ENCODE measurements around the gene THSD4. TPM values are rescaled to one million over a fixed set of nuclear protein-coding genes. Genes with fewer than 3 reads are reported as not detected.
"Not testable (repeated sequence)": the region's sequence is repeated elsewhere in the genome, so short reads cannot be mapped to it uniquely, and the experiment has no call there.

THSD4 gene
- total RNA-seq, 2 experiments from 2014 or later, result 0.08 TPM; not detected in 1

GRCh38 chr15:71203586-71204474, 88.6 kb downstream of the THSD4 start:
- Mint-ChIP-seq H3K9me3 (no peaks in the 10 kb centered on the region), H3K27ac (no peak overlapping the region), H3K4me3 (no peak overlapping the region), H3K27me3 (no peaks in the 10 kb centered on the region), H3K36me3 (ENCODE audit: low read depth) (no peaks in the 10 kb centered on the region), H3K4me1 (no peaks in the 10 kb centered on the region)
- DNase-seq, result no peak
- ChIA-PET POLR2A (no interaction called here), CTCF (no interaction called here)

DNA sequence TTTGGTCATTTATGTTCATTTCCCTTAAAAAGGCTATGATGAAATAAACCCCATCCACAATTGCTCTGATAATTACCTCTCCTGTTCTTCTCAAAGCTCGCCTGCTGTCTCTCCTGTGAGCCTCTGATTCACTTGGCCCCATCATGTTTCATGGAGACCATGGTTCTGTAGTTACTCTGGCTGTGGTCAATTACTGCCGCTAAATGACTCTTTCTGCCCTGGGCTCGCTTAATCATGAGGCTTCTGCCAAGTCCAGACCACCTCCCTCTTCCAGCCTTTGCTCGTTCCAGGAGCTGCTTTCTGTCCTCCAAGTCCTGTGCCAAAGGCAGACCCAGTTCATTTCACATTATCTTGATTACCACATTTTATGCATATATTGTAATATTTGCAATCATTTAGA, 91.9 kb downstream of the THSD4 start:
- Mint-ChIP-seq H3K4me1 (no peaks in the 10 kb centered on the region), H3K9me3 (no peaks in the 10 kb centered on the region), H3K27ac (no peak overlapping the region), H3K27me3 (no peaks in the 10 kb centered on the region), H3K4me3 (no peak overlapping the region), H3K36me3 (ENCODE audit: low read depth) (no peaks in the 10 kb centered on the region)
- no peak for DNase-seq
- ChIA-PET CTCF (no interaction called here), POLR2A (no interaction called here)

- Mint-ChIP-seq H3K4me3 (no peak overlapping the region), H3K9me3 (no peaks in the 10 kb centered on the region), H3K27ac (no peak overlapping the region), H3K36me3 (ENCODE audit: low read depth) (no peaks in the 10 kb centered on the region), H3K27me3 (peaks cover 3% of the 10 kb centered on the region), H3K4me1 (no peaks in the 10 kb centered on the region)
- ChIA-PET CTCF (no interaction called here), POLR2A (no interaction called here)
- no peak for DNase-seq
These were observed 96.9 kb downstream of the THSD4 start for GRCh38 chr15:71212146-71212545.

DNA sequence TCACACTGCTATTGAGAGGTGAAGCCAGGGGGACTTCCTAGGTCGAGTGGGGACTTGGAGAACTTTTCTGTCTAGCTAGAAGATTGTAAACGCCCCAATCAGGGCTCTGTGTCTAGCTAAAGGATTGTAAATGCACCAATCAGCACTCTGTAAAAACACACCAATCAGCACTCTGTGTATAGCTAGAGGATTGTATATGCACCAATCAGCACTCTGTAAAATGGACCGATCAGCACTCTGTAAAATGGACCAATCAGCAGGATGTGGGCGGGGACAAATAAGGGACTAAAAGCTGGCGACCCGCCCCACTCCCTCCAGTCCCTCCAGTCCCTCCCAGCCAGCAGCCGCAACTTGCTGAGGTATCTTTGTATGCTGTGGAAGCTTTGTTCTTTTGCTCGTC, 98.7 kb downstream of the THSD4 start:
- H3K4me1 Mint-ChIP-seq; H3K9me3 Mint-ChIP-seq; H3K27ac Mint-ChIP-seq; H3K27me3 Mint-ChIP-seq; DNase-seq; CTCF ChIA-PET; H3K36me3 Mint-ChIP-seq (ENCODE audit: low read depth); H3K4me3 Mint-ChIP-seq; POLR2A ChIA-PET: not testable (repeated sequence)

DNA sequence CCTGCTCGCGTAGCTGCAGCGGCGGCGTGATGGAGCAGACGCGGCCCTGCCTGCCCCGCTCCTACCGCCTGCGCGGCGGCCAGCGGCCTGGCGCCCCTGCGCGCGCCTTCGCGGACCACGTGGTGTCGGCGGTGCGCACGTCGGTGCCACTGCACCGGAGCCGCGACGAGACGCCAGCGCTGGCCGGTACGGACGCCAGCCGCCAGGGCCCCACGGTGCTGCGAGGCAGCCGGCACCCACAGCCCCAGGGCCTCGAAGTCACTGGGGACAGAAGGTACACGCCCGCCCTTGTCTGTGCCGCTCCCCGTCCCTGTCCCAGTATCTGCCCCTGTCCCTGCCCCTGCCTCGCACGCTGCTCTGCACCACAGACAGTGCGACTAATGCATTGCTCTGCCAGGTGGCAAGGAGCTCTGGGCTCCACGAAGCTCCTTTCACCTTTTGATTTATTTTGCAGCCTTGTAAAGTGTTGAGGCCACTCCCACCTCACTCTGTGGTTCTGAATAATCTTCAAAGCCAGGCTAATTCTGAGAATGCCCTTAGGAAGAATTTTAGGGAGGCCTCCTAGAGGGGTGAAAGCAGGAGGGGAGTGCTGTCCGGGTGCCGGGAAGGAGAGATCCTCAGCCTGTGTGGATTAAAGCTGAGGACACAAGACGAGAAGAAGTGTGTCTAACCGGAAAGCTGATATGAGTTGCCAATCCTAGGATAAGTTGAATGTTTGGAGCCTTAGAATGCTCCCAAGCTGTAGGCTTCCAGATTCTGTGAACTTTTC, 100.0 kb downstream of the THSD4 start:
- Mint-ChIP-seq H3K9me3 (no peaks in the 10 kb centered on the region), H3K36me3 (ENCODE audit: low read depth) (no peaks in the 10 kb centered on the region), H3K27ac (no peak overlapping the region), H3K27me3 (peaks cover 3% of the 10 kb centered on the region), H3K4me3 (no peak overlapping the region), H3K4me1 (no peaks in the 10 kb centered on the region)
- DNase-seq, result no peak
- POLR2A ChIA-PET, result no interaction called here
- CTCF ChIA-PET, result no interaction called here

DNA sequence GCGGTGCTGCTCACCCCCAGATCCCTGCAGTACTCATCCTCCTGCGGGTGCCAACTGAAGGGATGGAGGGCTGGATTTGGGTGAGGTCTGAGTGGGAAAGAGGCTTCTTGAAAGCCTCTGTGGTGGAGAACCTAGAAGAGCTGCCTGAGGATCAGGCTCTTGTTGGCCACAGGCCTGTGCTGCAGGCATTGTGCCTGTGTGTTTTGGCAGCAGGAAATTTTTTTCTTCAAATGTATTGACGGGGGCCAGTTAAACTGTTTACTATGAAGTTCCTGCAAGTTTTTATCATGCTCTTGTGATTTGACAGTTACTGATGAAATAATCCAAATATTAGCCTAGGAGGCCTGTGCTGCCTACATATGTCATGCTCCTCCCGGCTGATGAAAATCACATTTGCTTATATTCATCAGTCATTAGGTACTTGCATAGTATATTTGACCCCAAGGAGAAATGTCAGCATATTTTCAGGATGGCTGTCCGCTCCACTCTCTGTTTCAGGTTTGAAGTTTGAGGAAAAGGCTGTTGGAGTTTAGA, 103.1 kb downstream of the THSD4 start:
- POLR2A ChIA-PET, result no interaction called here
- H3K27ac Mint-ChIP-seq, result no peak overlapping the region

DNA sequence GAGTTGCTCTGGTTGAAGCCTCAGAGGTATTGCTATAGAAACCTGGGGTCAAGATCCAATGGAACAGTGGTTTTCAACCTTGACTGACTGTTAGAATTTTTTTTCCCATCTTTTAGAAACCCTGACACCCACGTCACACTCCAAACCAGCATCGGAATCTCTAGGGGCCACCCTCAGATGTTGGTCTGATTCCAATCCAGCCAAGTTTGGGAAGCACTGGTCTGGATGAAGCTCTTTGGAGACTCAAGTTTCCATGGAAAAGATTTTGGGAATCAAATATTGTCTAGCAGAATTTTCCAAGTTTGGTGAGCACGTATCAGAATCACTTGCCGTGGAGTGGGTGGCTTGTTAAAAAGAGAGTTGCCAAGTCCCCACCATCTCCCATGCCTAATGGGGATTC, 103.8 kb downstream of the THSD4 start:
- Mint-ChIP-seq H3K4me3 (no peak overlapping the region), H3K27me3 (peaks cover 3% of the 10 kb centered on the region), H3K36me3 (ENCODE audit: low read depth) (no peaks in the 10 kb centered on the region), H3K9me3 (no peaks in the 10 kb centered on the region), H3K27ac (no peak overlapping the region), H3K4me1 (no peaks in the 10 kb centered on the region)
- no peak for DNase-seq
- ChIA-PET CTCF (no interaction called here), POLR2A (no interaction called here)

More for the DNA sequence above, 103.1 kb downstream of the THSD4 start:
- Mint-ChIP-seq H3K27me3 (peaks cover 3% of the 10 kb centered on the region), H3K9me3 (no peaks in the 10 kb centered on the region), H3K4me1 (no peaks in the 10 kb centered on the region), H3K36me3 (ENCODE audit: low read depth) (no peaks in the 10 kb centered on the region), H3K4me3 (no peak overlapping the region)
- no peak for DNase-seq
- CTCF ChIA-PET, result no interaction called here

GRCh38 chr15:71219645-71220044, 104.4 kb downstream of the THSD4 start:
- Mint-ChIP-seq H3K4me1 (no peaks in the 10 kb centered on the region), H3K9me3 (no peaks in the 10 kb centered on the region), H3K27me3 (peaks cover 3% of the 10 kb centered on the region), H3K27ac (no peak overlapping the region), H3K36me3 (ENCODE audit: low read depth) (no peaks in the 10 kb centered on the region), H3K4me3 (no peak overlapping the region)
- ChIA-PET POLR2A (no interaction called here), CTCF (no interaction called here)
- no peak for DNase-seq

GRCh38 chr15:71220828-71221227, 105.6 kb downstream of the THSD4 start:
- Mint-ChIP-seq H3K27me3 (no peaks in the 10 kb centered on the region), H3K4me1 (no peaks in the 10 kb centered on the region), H3K4me3 (no peak overlapping the region), H3K9me3 (no peaks in the 10 kb centered on the region), H3K36me3 (ENCODE audit: low read depth) (no peaks in the 10 kb centered on the region), H3K27ac (no peak overlapping the region)
- no peak for DNase-seq
- CTCF ChIA-PET, result no interaction called here
- POLR2A ChIA-PET, result no interaction called here

GRCh38 chr15:71221417-71221816, 106.1 kb downstream of the THSD4 start:
- Mint-ChIP-seq H3K27me3 (no peaks in the 10 kb centered on the region), H3K4me1 (no peaks in the 10 kb centered on the region), H3K4me3 (no peak overlapping the region), H3K27ac (no peak overlapping the region), H3K36me3 (ENCODE audit: low read depth) (no peaks in the 10 kb centered on the region), H3K9me3 (no peaks in the 10 kb centered on the region)
- DNase-seq, result no peak
- POLR2A ChIA-PET, result no interaction called here
- CTCF ChIA-PET, result no interaction called here

GRCh38 chr15:71223516-71223915, 108.2 kb downstream of the THSD4 start:
- Mint-ChIP-seq H3K4me3 (no peak overlapping the region), H3K9me3 (no peaks in the 10 kb centered on the region), H3K27me3 (no peaks in the 10 kb centered on the region), H3K27ac (no peak overlapping the region), H3K4me1 (no peaks in the 10 kb centered on the region), H3K36me3 (ENCODE audit: low read depth) (no peaks in the 10 kb centered on the region)
- no peak for DNase-seq
- ChIA-PET CTCF (no interaction called here), POLR2A (no interaction called here)

- H3K4me1 Mint-ChIP-seq, result no peaks in the 10 kb centered on the region
- no peak for DNase-seq
- no peaks in the 10 kb centered on the region for H3K36me3 Mint-ChIP-seq (ENCODE audit: low read depth)
- ChIA-PET POLR2A (no interaction called here), CTCF (no interaction called here)
- no peaks in the 10 kb centered on the region for H3K27me3 Mint-ChIP-seq
- H3K4me3 Mint-ChIP-seq, result no peak overlapping the region
- no peak overlapping the region for H3K27ac Mint-ChIP-seq
- no peaks in the 10 kb centered on the region for H3K9me3 Mint-ChIP-seq
These were observed 108.8 kb downstream of the THSD4 start for GRCh38 chr15:71224024-71224423.

DNA sequence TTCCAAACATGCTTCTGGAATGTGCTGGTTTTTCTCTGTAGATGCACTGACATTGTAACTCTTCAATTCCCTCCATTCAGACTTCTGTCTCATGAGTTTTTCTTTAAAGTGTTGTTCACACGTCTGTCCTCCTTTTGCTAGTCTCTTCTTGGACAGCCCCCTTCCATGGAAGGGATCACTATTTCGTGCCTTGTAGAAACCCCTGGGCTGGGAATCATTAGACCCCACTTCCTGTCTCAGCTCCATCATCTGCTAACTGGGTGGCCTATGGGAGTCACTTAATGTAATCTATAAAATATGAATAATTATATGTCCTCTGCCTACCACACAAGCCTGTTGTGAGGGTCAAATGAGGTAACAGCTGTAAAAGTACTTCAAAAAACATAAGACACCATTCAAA, 110.6 kb downstream of the THSD4 start:
- H3K4me3 Mint-ChIP-seq, result no peak overlapping the region
- H3K27me3 Mint-ChIP-seq, result no peaks in the 10 kb centered on the region
- no peaks in the 10 kb centered on the region for H3K36me3 Mint-ChIP-seq (ENCODE audit: low read depth)
- H3K27ac Mint-ChIP-seq, result no peak overlapping the region
- CTCF ChIA-PET, result no interaction called here
- H3K4me1 Mint-ChIP-seq, result no peaks in the 10 kb centered on the region
- POLR2A ChIA-PET, result no interaction called here
- DNase-seq, result no peak
- no peaks in the 10 kb centered on the region for H3K9me3 Mint-ChIP-seq
